ENCODE measurements around the gene RTN4R. TPM values are rescaled to one million over a fixed set of nuclear protein-coding genes. Genes with fewer than 3 reads are reported as not detected.
"Not testable (repeated sequence)": the region's sequence is repeated elsewhere in the genome, so short reads cannot be mapped to it uniquely, and the experiment has no call there.

The RTN4R gene
- total and polyA plus RNA-seq, 2 of the 4 experiments (the other 2 are of a cell fraction), result 0.18 to 0.94 TPM

DNA sequence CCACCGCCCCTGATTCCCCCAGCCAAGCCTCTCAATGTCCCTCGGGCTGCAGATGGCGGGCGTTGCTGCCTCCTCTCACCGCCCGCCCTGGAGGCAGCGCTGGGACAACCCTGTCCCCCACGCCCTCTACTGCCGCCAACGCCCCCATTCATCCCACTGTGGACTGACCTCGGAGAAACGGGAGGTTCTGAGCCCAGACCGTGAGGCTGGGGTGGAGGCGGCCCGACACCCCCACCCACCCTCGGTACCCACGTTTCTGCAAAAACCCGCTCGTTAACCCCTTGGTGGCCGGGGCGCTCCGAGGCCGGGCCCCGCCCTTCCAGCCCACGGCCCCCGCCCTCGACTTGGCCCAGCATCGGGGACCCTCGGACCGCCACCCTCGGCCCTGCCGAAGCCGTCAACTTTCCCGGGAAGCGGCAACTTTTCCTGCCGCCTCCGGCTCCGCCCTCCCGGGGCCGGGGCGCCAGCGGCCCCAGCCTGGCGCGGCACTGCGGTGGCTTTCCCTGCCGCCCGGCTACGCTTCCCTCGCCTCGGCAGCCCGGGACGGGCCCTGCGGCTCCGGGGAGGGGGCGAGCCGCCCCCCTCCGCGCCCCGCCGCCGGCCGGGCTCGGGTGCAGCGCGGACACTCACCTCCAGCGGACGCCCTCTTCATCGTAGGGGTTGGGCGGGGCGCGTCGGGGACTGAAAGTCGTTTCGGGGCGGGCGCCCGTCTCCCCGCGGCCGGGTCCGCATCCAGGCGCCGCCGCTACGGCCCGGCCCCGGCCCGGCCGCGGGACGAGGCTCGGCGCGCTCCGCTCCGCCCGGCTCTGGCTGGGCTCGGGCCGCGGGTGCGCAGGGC lies 458 bp downstream of the RTN4R start (continued):
- TF ChIP-seq, protein P1, sequence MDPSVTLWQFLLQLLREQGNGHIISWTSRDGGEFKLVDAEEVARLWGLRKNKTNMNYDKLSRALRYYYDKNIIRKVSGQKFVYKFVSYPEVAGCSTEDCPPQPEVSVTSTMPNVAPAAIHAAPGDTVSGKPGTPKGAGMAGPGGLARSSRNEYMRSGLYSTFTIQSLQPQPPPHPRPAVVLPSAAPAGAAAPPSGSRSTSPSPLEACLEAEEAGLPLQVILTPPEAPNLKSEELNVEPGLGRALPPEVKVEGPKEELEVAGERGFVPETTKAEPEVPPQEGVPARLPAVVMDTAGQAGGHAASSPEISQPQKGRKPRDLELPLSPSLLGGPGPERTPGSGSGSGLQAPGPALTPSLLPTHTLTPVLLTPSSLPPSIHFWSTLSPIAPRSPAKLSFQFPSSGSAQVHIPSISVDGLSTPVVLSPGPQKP (IDR thresholded peaks at IDR 0.05; ENCODE audit: borderline replicate concordance, low read depth, low read length), result no peak

DNA sequence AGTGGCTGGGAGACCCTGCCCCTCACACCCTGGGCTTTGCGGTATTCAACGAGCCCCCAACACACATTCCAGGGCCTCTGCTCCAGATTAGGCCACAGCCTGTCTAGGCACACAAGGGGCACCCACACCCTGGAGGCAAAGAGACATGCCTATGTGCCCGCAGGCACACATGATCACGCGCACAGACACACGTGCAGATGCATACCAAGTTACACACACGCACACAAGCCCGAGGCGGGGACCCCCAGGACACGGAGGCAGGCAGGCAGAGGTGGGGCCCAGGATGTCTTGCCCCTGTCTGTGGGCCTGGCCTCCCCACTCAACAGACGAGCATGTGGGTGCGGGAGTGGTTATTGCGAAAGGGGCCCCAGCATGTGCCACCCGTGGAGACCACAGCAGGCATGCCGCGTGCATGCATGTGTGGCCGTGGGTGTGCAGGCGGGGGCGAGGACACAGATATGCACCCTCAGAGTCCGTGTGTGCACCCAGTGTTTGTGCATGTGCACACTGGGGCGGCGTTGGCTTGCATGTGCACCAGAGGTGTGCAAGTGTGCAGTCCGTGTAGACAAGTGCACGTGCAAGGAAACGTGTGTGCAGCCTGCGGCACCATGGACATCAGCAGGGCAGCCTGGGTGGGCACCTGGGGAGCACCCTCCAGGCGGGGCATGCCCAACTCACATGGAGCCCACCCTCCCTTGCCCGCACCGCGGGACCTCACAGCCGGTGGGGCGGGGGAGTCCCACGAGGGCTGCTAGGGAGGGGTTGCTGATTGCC lies 1.3 kb downstream of the RTN4R start:
- H2AFZ ChIP-seq (replicated peaks; ENCODE audit: low read length, poor library complexity), result peak overlapping the region; percentile 51
- CTCF ChIA-PET; H3K18ac ChIP-seq (ENCODE audit: low read depth, low read length); H3K9me3 ChIP-seq (ENCODE audit: control insufficient read depth, insufficient read depth, low read length); dilution Hi-C loops (cut with HindIII; ENCODE audit: low sequenced_read_pairs, unreplicated experiment); H2BK5ac ChIP-seq (ENCODE audit: low read depth, low read length, poor library complexity, severe bottlenecking); H3K79me1 ChIP-seq (ENCODE audit: low read depth in 1 of 2, low read length in 2 of 2); H4K91ac ChIP-seq (ENCODE audit: insufficient read depth, low read depth, low read length); BruUV-seq (replicated peaks); H4K20me1 ChIP-seq (ENCODE audit: insufficient read depth, low read length); H3K9me1 ChIP-seq (ENCODE audit: insufficient read depth, low read length); H2BK15ac ChIP-seq (ENCODE audit: low read depth, low read length); H4K5ac ChIP-seq (ENCODE audit: low read depth, low read length); H3K4me3 ChIP-seq (ENCODE audit: insufficient read depth, low read depth, low read length); H3K36me3 ChIP-seq (ENCODE audit: control insufficient read depth, insufficient read depth, low read length); H3K4me2 ChIP-seq (ENCODE audit: low read depth, low read length); H3K9ac ChIP-seq (ENCODE audit: low read depth, low read length); H2AK5ac ChIP-seq (ENCODE audit: low read depth, low read length); H2BK20ac ChIP-seq (ENCODE audit: low read depth, low read length); H3K14ac ChIP-seq (replicated peaks; ENCODE audit: low read depth, low read length); ATAC-seq (ENCODE audit: low read depth); H2AK9ac ChIP-seq (replicated peaks; ENCODE audit: low read depth, low read length, poor library complexity); H4K8ac ChIP-seq (ENCODE audit: low read depth in 2 of 2, low read length in 2 of 2); DNase-seq; H3K4me1 ChIP-seq (ENCODE audit: control insufficient read depth, insufficient read depth, low read length); H3K27ac ChIP-seq (ENCODE audit: insufficient read depth, low read length); in situ Hi-C loops (cut with MboI; ENCODE audit: low sequenced_read_pairs); H3K23ac ChIP-seq (ENCODE audit: low read depth, low read length); H3K56ac ChIP-seq (ENCODE audit: extremely low read depth, insufficient read depth, low read length); POLR2A ChIA-PET (ENCODE audit: unreplicated experiment); H2BK120ac ChIP-seq (ENCODE audit: low read depth, low read length); H3K4ac ChIP-seq (ENCODE audit: low read depth, low read length): not testable (repeated sequence)
- peaks cover 27% of the 10 kb centered on the region for H3K27me3 ChIP-seq (ENCODE audit: control insufficient read depth, insufficient read depth, low read length)
- intact Hi-C loops (cut with micrococcal nuclease), result loop anchor here (5.0 kb wide), 1 partner anchor 90 kb away; no protein-coding TSS in a partner anchor
- TF ChIP-seq CEBPB (IDR thresholded peaks at IDR 0.05; ENCODE audit: low read depth, low read length), result peak; percentile 23; the same call in 1 of the 2 replicates
- no CpG with 5 or more reads among the region's 33 CpGs for WGBS, 2 experiments (ENCODE audit: extremely low coverage in 2 of 2, insufficient read length in 1 of 2)

Measured in IMR-90 (cell line).